Right hindlimb (tissue), 1 donor: Measurements from ENCODE around the gene CCT8.

Source experiments
- DNase-seq: peaks from one replicate; pipeline ENCODE4 v3.0.0-alpha.2; 2018

The CCT8 gene

DNA sequence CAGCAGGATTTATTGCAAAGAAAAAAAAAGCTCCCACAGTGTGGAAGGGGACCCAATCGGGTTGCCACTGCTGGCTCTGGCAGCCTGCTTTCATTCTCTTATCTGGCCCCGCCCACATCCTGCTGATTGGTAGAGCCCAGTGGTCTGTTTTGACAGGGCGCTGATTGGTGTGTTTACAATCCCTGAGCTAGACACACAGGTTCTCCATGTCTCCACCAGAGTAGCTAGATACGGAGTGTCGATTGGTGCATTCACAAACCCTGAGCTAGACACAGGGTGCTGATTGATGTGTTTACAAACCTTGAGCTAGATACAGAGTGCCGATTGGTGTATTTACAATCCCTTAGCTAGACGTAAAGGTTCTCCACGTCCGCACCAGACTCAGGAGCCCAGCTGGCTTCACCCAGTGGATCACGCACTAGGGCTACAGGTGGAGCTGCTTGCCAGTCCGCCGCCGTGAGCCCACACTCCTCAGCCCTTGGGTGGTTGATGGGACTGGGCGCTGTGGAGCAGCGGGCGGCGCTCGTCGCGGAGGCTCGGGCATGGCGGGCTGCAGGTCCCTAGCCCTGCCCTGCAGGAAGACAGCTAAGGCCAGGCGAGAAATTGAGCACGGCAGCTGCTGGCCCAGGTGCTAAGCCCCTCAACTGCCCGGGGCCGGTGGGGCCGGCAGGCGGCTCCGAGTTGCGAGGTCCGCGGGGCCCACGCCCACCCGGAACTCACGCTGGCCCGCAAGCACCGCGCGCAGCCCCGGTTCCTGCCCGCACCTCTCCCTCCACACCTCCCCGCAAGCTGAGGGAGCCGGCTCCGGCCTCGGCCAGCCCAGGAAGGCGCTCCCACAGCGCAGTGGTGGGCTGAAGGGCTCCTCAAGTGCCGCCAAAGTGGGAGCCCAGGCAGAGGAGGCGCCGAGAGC, 3.5 kb upstream of the CCT8 start:
- DNase-seq, result peak; percentile 51

DNA sequence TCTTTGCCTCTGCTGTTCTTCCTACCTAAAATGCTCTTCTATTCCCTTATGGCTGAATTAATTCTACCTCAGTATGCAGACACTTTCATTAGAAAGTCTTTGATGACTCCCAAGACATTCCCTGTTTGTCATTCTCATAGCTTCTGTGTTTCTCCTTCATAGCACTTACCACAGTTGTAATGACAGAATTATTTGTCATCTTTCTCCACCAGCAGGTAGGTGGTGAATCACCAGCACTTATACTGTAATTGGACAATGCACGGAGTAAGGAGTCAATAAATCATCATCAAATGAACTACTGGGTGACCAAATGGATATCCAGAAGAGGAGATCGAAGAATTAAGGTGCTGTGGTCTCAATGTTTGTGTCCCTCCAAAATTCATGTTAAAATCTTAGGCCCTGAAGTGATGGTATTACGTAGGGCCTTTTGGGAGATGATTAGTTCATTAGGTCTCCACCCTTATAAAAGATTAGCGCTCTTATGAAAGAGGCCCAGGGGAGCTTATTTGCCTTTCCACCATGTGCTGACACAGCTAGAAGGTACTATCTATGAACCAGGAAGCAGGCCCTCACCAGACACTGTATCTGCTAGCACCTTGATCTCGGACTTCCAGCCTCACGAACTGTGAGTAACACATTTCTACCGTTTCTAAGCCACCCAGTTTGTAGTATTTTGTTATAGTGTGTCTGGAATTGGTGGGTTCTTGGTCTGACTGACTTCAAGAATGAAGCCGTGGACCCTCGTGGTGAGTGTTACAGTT, 2.4 kb upstream of the CCT8 start:
- no peak for DNase-seq

DNA sequence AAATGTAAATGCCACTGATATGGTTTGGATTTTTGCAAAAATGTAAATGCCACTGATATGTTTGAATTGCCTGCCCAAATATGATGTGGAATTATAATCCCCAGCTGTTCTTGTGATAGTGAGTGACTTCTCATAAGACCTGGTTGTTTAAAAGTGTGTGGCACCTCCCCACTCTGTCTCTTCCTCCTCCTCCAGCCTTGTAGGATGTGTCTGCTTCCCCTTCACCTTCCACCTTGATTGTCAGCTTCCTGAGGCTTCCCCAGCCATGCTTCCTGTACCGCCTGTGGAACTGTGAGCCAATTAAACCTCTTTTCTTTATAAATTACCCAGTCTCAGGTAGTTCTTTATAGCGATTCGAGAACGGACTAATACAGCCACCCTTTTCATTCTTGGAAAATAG, 1.3 kb upstream of the CCT8 start:
- DNase-seq, result no peak

DNA sequence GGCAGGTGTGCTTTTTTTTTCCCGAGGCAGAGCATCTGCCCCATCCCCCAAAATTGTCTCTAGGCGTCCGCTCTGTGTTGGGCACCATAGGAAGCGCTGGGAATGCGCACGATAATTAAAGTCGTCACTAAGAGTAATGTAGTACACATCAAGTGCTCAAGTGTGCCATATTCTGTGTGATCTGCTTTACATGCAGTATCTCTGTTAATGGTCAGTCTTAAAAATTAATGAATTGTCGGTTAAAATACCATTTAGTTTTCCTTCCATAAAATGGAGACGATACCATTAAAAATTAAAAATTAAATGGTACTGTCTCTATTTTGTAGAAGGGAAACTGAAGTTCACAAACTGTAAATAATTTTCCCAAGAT, 544 bp upstream of the CCT8 start:
- no peak for DNase-seq

DNA sequence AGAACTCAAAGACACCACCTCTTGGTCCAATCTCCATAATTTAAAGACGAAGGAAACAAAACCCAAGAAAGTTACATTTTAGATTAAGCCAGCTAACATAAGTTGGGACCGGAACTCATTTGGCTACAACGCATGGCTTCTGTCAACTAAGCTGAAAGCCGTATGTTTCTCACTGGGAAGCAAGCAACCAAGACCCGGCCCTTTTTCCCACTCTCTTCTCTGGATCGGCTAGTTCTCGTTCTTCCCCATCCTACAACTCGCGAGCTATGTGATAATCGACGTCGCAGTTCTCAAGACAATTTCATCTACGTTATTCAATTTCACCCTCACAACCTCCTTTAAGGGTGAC, 601 bp downstream of the CCT8 start:
- DNase-seq, result no peak

DNA sequence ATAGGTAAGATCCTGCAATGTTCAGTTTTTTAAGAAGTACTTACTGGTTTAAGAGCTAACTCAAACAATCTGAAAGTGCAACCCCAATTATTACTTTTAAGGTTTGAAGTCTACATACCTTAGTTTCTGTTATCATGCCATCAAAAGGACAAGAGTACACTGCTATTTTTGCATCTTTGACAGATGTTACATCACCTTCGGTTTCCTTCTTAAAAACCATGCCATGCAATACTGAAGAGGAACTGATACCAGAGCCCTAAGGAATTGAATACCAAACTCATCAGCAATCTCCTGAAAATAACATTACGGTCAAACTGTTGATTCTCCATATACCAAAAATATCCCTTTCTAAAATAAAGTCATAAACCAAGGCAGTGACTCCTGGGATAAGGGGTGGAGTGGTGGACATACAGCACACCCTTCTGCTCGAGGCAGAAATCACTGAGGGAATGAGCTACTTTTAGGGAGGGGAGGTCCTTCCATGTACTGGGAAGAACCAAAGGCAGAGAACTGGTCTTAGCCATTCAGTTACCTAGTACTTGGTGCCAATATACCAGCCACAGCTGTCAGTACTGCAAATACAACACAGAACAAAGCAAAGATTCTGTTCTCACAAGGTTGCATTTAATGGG, 8.5 kb downstream of the CCT8 start:
- DNase-seq, result no peak

DNA sequence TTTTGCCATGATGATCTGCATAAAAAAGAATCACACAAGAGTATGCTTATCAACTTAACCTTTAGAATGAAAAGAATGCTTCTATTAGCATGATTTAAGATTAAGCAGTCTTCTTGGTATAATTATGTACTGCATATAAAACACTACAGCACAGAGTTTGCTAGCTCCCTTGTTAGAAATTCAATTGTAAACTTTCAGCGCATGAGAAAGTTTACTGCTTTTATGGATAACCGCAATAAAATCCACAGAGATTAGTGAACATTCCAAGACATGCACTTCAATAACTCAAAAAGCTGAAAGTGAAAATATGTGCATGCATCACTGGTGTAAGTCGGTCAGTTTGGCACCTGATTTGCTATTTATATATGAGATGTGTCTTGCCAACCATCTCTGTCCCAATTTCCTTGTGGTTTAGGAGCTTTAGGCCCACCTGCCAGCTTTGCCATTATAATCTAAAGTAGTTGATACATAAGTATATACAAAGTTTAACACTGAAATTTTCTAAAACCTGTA, 16.9 kb downstream of the CCT8 start:
- DNase-seq, result no peak

DNA sequence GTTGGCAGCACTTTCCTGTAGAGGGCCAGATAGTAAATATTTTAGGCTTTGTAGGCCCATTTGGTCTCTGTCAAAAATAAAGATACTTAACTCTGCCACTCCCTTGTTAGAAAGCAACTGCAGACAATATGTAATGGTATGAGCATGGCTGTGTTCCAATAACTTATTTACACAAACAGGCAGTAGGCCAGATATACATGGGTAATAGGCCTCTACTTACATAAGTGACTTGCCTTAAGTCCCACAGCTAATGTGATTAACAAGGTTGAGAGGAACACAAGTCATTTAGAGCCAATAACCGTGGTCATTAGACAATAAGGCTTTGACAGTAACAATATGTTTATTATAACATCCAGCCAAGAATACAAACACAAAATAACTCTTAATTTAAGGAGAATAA, 17.4 kb downstream of the CCT8 start:
- no peak for DNase-seq

DNA sequence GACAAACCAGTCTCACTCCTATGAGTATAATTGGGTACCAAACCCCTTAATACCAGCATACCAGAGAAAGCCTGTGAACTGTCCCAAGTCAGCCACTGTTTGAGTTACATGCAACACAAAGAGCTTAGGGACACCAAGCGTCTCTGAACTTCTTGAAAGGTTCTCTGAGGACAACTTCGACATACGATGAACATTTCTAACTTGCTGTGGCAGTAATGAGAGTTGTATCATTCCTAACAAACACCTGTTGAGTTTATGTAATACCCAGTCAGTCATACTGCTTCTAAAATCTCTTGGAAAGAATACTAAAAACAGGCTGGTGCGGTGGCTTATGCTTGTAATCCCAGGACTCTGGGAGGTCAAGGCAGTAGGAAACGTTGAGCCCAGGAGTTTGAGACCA, 18.4 kb downstream of the CCT8 start:
- no peak for DNase-seq

DNA sequence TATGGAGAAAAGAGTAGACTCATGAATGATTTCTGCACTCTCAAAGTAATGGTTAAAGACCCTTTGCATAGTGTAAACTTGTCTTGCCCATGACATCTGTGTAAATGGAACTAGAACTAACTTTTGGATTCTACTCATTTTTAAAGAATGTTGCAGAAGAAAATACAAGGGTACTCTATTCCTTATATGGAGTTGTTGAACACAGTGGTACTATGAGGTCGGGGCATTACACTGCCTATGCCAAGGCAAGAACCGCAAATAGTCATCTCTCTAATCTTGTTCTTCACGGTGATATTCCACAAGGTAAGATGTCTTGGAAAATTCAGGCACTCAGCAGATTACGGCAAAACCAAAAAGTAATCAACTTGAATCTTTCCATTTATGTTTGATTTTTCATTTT, 19.8 kb downstream of the CCT8 start:
- no peak for DNase-seq

DNA sequence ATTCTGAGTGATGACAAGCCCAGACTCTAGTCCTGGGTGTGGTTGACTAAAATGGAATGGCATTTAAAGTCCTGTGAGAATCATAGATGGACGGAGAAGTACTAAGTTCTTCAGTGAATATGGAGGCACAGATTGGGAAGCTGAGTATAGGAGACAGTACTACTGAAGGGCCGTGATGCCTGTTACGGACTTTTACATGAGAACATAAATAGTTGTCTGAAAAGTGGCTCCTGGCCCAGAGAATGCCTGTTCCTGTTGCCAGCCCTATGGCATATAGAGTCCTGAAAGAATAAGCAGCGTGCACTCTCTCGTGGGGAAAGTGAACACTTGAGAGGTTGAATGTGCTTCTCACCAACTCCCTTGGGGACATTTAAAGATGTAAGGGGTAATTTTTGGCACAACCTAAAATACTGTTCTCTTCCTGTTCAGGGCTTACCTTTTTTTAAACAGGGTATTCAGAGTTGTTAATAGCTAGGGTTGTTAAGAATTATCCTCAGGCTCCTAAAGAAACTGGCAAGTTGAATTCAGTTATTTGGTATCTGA, 20.4 kb downstream of the CCT8 start:
- no peak for DNase-seq

DNA sequence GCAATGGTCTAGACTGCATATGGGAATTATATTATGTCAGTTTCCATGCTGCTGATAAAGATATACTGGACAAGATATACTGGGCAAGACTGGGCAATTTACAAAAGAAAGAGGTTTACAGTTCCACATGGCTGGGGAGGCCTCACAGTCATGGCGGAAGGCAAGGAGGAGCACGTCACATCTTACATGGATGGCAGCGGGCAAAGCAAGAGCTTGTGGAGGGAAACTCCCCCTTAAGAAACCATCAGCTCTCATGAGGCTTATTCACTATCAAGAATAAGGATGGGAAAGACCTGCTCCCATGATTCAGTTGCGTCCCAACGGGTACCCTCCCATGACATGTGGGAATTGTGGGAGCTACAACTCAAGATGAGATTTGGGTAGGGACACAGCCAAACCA, 21.2 kb downstream of the CCT8 start:
- DNase-seq, result no peak

DNA sequence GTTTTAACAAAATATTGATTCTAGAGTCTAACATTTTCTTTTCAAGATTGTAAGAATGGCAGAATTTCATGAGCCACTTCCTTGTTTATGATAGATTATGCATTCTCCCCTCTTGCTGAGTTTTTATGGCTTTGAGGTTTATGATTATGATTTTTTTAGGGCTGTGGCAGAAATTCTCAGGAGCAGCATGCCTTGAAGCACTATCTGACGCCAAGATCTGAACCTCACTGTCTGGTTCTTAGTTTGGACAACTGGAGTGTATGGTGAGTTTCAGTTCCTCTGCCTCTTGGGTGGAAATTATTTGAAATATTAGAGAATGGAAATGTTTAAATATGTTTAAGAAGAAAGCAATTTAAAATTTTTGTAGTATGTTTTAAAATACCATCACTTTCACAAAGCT, 38.8 kb downstream of the CCT8 start:
- no peak for DNase-seq

DNA sequence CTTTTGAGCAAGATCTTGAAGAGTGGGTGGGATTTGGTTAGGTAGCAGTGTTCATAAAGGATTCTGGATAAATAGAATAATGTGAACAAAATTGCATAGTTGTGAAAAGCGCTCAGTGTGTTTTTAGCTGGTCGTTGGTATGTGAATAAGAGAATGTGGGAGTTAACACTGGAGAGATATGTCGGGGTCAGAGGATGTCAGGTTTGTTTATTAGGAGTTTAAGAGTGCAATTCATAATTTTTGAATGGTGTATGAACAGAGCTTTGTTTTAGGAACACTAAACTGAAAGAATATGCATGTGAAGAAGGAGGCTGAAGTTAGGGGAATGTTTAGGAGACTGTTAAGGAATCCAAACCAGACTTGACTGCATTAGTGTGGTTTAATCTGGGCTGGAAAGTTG, 39.6 kb downstream of the CCT8 start:
- DNase-seq, result no peak

DNA sequence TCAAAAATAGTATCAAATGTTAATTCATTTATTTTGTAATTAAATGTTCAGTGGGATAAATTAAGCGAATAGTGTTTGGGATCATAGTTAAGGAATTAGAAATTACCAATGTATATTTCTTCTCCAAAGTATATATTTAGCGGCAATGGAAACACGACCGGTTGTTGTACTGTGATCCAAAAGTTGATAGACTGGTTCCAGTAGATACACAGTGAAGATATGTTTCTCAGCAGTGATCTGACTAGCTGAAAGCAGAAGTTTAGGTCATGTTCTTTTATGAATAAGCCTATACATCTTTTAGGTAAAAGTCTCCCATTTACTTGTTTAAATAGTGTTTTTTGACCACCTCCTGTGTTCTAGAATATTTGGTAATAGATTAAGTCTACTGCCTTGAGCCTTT, 40.1 kb downstream of the CCT8 start:
- DNase-seq, result no peak

DNA sequence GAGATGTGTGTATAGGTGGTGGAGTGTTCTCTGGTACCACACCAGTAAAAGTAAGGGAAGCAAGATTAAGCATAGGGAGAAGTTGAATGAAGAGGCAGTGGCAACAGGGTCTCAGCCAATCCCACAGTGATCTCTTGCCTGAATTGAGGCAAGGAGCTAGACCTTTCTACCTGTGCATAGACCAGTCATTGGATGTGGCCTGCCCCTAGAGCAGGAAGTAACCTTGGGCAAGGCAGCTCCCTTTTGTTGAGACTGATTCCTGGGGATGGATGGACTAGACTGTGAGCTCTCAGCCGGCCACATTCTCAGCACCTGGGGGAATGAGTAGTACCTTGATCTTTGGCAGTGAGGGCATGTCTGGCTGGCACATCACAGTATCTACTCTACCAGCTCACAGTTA, 42.5 kb downstream of the CCT8 start:
- DNase-seq, result no peak

DNA sequence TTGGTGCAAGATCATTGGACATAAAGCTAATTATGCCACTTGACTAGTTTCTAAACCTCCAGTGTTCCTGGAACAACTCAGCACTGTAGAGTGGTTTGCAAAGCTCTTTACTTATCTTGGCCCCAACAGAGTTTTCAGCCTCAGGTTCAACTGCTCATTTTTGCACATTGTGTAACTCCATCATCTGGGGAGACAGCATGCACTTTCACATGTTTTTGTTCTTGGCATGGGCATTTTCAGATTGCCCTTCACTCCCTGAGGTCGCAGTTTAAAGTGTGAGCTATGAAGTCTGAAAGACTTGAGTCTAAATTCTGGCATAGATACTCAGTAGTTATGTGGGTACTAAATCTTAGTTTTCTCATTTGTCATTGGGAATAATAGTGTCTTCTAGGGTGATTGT, 43.9 kb downstream of the CCT8 start:
- DNase-seq, result no peak

DNA sequence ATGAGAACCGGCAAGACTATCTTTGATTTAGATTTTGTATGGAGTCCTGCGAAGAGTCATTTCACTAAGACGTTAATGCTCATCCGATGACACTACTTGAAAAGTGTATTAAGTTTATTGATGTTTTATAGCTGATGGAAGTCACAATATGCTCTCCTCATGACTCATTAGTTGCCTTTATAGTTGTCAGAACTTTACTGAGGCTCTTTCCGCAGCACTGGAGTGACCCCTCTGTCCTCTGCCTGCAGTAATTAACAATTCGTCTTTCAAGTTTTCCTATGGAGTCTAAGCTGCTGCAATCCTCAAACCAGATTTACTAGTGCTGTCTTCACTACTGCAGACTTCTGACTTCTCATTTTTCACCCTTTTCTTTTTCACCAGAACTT, 48.1 kb downstream of the CCT8 start:
- no peak for DNase-seq

DNA sequence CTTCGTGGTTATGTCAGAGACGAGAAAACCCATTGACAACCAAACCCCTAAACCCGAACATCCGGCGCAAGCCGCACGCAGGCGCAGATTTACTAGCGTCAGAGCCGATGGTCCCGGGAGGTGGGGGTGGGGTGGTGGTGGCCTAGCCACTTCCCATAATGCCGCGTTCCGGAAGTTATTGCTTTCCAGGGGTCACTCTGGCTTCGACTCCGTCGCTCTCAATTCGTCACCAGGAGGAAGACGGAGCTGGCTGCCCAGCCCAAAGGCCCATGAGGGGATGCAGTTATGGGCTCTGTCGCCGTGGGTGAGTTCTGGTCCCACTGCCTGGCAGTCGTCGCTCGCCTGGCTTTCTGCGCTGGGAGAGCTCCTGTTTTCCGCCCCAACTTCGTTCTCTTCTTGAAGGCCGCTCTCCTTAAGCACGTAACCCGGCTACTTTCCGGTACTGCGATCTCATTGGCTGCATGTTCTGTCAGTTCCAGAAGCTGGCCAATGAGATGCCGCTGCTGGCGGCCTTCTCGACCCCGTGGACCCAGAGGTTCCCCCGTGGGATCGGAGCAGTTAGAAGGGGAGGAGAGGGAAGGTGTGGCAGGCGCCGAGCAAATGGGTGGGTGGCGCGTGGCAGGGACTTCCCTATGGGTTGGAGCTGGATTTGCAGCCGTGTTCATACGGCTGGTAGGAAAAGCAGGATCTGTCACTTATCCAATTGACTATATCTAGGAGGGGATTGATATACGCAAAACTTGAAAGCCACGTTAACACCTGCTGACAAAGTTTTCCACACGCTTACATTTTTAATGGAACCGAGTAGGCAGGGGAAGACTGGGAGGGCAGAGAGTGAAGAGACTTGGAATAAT, 48.7 kb downstream of the CCT8 start, which contains the start of gene USP16:
Gene USP16 (plus strand): TSS at position 195 of the 854 bp plus-strand sequence. CDS start 3,246 bp downstream, outside the sequence.
- DNase-seq, result peak; percentile 99

DNA sequence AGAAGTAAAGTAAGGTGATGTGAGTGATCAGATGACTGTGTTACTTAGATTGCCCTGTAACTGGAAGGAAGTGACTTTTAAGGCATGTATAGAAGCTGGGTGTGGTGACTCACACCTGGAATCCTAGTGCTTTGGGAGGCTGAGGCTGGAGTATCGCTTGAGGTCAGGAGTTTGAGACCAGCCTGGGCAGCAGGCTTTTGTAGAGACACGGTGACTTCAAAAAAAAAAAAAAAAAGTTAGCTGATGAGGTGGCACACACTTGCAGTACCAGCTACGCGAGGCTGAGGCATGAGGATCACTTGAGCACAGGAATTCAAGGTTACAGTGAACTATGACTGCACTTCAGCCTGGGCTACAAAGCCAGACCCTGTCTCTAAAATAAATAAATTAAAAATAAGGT, 51.3 kb downstream of the CCT8 start:
- no peak for DNase-seq

DNA sequence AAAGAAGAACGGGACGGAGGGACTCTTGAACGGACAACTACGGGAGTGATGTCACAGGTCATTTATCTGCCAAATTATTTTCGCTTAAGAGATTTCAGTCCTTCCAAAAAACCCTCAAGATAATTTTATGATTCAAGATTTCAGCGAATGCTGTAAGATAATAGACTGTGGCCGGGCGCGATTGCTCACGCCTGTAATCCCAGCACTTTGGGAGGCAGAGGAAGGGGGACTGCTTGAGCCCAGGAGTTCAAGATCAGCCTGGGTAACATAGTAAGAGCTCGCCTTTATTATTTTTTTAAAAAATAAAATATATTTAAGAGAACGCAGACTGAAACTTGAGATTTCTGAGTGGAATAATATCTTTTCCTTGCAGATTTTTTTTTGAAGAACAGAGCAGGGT, 54.9 kb downstream of the CCT8 start:
- no peak for DNase-seq

DNA sequence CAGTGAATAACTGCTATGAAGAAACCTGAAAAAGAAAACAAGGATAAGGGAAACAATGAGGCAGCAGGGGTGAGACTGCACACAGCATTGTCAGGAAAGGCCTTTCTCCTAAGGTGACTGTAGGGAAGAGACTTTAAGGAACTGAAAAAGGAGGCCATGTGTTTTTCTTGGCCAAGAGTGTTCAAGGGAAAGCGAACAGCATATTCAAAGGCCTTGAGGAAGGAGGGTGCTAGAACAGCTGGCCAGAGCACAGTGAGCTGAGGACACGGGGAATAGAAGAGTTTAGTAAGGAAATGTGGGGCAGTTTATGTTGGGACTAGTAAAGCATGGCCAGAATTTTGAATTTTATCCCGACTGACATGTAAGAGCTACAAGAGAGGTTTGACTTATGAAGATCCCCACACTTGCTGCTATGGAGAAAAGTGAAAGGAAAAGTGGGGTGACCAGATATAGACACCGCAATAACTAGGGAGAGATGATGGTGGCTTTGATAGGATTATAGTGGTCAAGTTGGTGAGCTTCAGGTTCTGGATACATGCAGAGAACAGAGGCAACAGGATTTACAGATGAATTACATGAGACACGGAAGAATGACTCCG, 55.7 kb downstream of the CCT8 start:
- no peak for DNase-seq
